Brain microvascular endothelial cell (primary cell): ENCODE measurements around the gene PRR12.

ENCODE experiments used
- DNase-seq: peaks from one replicate; pipeline ENCODE4 v3.0.0-alpha.2; 2020
- H3K27ac ChIP-seq: fragments of 250-450 bp; sonication (Bioruptor Pico); 2 replicates; pipeline ENCODE4 v1.5.1; 2020; ENCODE audit warnings: mild to moderate bottlenecking, moderate library complexity
- H3K27me3 ChIP-seq: fragments of 250-450 bp; sonication (Bioruptor Pico); replicated peaks from 2 replicates; pipeline ENCODE4 v1.5.1; 2020; ENCODE audit warnings: mild to moderate bottlenecking
- H3K36me3 ChIP-seq: fragments of 250-450 bp; sonication (Bioruptor Pico); replicated peaks from 2 replicates; pipeline ENCODE4 v1.5.1; 2020; ENCODE audit warnings: mild to moderate bottlenecking
- H3K4me3 ChIP-seq: 2 replicates; pipeline ENCODE4 v1.5.1; 2011; ENCODE audit warnings: low read depth, mild to moderate bottlenecking, control low read depth, low read length, moderate library complexity
- CTCF ChIP-seq: IDR thresholded peaks from 2 replicates; pipeline ENCODE4 v1.5.1; 2011; ENCODE audit warnings: low read depth, mild to moderate bottlenecking, moderate library complexity, low read length, control low read depth, inconsistent platforms; ENCODE audit errors: missing control alignments
- in situ Hi-C: cut with HindIII; loops from 2 replicates; pipeline ENCODE4 v1.10.0; 2017; ENCODE audit warnings: low sequenced_read_pairs, low pct_ligation_motif_present

PRR12 gene

DNA sequence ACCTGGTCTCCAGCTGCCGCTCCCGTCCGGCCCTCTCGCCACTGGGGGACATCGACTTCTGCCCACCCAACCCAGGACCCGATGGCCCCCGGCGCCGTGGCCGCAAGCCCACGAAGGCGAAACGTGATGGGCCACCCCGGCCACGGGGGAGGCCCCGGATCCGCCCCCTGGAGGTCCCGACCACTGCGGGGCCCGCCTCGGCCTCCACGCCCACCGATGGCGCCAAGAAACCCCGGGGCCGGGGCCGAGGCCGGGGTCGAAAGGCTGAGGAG lies 6.7 kb downstream of the PRR12 start:
- no peak for DNase-seq
- in situ Hi-C loops, result no loop called here
- no peak for TF ChIP-seq CTCF
- Histone ChIP-seq H3K27ac (no peak overlapping the region), H3K36me3 (peaks cover 76% of the 10 kb centered on the region), H3K27me3 (no peaks in the 10 kb centered on the region), H3K4me3 (no peak overlapping the region)

GRCh38 chr19:49599378-49600295 lies 8.7 kb downstream of the PRR12 start:
- no peaks in the 10 kb centered on the region for H3K27me3 ChIP-seq
- TF ChIP-seq CTCF, result no peak
- in situ Hi-C loops, result no loop called here
- H3K4me3 ChIP-seq, result no peak overlapping the region
- H3K36me3 ChIP-seq, result peaks cover 81% of the 10 kb centered on the region
- no peak overlapping the region for H3K27ac ChIP-seq
- DNase-seq, result no peak

DNA sequence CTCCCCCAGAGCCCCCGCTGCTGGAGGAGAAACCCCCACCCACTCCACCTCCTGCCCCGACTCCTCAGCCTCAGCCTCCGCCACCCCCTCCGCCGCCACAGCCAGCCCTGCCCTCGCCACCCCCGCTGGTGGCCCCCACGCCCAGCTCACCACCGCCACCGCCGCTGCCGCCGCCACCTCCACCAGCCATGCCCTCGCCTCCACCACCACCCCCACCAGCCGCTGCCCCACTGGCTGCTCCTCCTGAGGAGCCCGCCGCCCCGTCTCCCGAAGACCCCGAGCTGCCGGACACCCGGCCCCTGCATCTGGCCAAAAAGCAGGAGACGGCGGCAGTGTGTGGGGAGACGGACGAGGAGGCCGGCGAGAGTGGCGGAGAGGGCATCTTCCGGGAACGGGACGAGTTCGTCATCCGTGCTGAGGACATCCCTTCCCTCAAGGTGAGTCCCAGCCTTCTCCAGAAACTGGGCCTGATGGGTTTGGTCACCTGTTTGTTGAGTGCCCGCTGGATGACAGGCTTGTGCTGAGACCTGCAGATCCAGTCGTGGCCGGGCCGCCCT lies 10.6 kb downstream of the PRR12 start:
- in situ Hi-C loops, result no loop called here
- Histone ChIP-seq H3K4me3 (no peak overlapping the region), H3K27ac (no peak overlapping the region), H3K27me3 (no peaks in the 10 kb centered on the region), H3K36me3 (peaks cover 77% of the 10 kb centered on the region)
- no peak for DNase-seq
- no peak for TF ChIP-seq CTCF

DNA sequence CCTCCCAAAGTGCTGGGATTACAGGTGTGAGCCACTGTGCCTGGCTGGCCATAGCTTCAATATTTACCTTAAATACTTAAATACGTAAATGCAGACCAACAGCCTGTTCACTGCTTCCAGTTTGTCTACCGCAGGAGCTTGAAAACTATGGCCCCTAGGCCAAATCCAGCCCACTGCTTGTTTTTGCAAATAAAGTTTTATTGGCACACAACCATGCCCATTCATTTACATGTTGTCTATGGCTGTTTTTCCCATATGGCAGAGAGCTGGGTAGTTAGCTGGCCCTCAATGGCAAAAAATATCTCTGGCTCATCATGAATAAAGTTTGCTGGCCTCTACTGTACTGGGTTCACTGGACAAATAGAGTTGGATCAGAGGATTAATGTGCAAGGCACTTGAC lies 11.8 kb downstream of the PRR12 start:
- in situ Hi-C loops, result no loop called here
- TF ChIP-seq CTCF, result no peak
- H3K27me3 ChIP-seq, result no peaks in the 10 kb centered on the region
- H3K27ac ChIP-seq, result no peak overlapping the region
- H3K36me3 ChIP-seq, result peaks cover 71% of the 10 kb centered on the region
- no peak overlapping the region for H3K4me3 ChIP-seq
- DNase-seq, result no peak

GRCh38 chr19:49605605-49606004 lies 14.6 kb downstream of the PRR12 start:
- Histone ChIP-seq H3K27ac (no peak overlapping the region), H3K4me3 (no peak overlapping the region), H3K36me3 (peaks cover 65% of the 10 kb centered on the region), H3K27me3 (no peaks in the 10 kb centered on the region)
- in situ Hi-C loops, result no loop called here
- DNase-seq, result no peak
- TF ChIP-seq CTCF, result no peak
